Gastroesophageal sphincter (tissue), 3 donors: ENCODE measurements around the gene PRMT1.

ENCODE experiments used
- EP300 ChIP-seq: sonication (generic); formaldehyde crosslinking; IDR thresholded peaks from one replicate; pipeline ENCODE4 v1.6.1; 2017; ENCODE audit warnings: antibody characterized with exemption, mild to moderate bottlenecking
- POLR2A ChIP-seq, 2 donors: fragments of 450-650 bp; IDR thresholded peaks; one replicate each; pipeline ENCODE4 v1.6.1; 2017; ENCODE audit warnings: antibody characterized with exemption in 2 of 2, mild to moderate bottlenecking in 2 of 2, moderate library complexity in 1 of 2
- POLR2AphosphoS5 ChIP-seq: sonication (generic); formaldehyde crosslinking; IDR thresholded peaks from one replicate; pipeline ENCODE4 v1.6.1; 2017; ENCODE audit warnings: antibody characterized with exemption
- TF ChIP-seq, protein P1 (sequence below), 4 experiments: fragments of 200-600 bp in 2 of 4; fragments of 450-650 bp in 2 of 4; sonication (generic) in 1 of 4; IDR thresholded peaks; one replicate each; pipeline ENCODE4 v1.5.1; 2017 to 2019; ENCODE audit warnings: antibody characterized with exemption in 4 of 4, mild to moderate bottlenecking in 2 of 4, moderate library complexity in 2 of 4

GRCh38 chr19:49652551-49653465 lies 24.3 kb upstream of the PRMT1 start:
- TF ChIP-seq, protein P1, sequence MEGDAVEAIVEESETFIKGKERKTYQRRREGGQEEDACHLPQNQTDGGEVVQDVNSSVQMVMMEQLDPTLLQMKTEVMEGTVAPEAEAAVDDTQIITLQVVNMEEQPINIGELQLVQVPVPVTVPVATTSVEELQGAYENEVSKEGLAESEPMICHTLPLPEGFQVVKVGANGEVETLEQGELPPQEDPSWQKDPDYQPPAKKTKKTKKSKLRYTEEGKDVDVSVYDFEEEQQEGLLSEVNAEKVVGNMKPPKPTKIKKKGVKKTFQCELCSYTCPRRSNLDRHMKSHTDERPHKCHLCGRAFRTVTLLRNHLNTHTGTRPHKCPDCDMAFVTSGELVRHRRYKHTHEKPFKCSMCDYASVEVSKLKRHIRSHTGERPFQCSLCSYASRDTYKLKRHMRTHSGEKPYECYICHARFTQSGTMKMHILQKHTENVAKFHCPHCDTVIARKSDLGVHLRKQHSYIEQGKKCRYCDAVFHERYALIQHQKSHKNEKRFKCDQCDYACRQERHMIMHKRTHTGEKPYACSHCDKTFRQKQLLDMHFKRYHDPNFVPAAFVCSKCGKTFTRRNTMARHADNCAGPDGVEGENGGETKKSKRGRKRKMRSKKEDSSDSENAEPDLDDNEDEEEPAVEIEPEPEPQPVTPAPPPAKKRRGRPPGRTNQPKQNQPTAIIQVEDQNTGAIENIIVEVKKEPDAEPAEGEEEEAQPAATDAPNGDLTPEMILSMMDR (IDR thresholded peaks at IDR 0.05): no peak
- no peak for TF ChIP-seq POLR2A (IDR thresholded peaks at IDR 0.05)
- TF ChIP-seq POLR2AphosphoS5: no peak
- TF ChIP-seq EP300: no peak
